Skeletal muscle satellite cell (primary cell): ENCODE data around the gene SSNA1.

Source experiments
- H3K27me3 ChIP-seq: 2 replicates; pipeline ENCODE4 v1.7.0; 2013; ENCODE audit warnings: low read length; ENCODE audit not compliant: control insufficient read depth, insufficient read depth
- H3K36me3 ChIP-seq: 2 replicates; pipeline ENCODE4 v1.7.0; 2013; ENCODE audit warnings: mild to moderate bottlenecking, control low read depth, low read length; ENCODE audit not compliant: insufficient read depth
- H3K4me1 ChIP-seq: 2 replicates; pipeline ENCODE4 v1.7.0; 2013; ENCODE audit warnings: low read length; ENCODE audit not compliant: control insufficient read depth, insufficient read depth
- H3K4me2 ChIP-seq: 2 replicates; pipeline ENCODE4 v1.7.0; 2013; ENCODE audit warnings: mild to moderate bottlenecking, low read length
- H3K4me3 ChIP-seq: 2 replicates; pipeline ENCODE4 v1.7.0; 2013; ENCODE audit warnings: low read length
- H3K9ac ChIP-seq: 2 replicates; pipeline ENCODE4 v1.7.0; 2013; ENCODE audit warnings: mild to moderate bottlenecking, low read depth, low read length, moderate library complexity
- H3K9me3 ChIP-seq: replicated peaks from 2 replicates; pipeline ENCODE4 v1.7.0; 2013; ENCODE audit warnings: mild to moderate bottlenecking, control low read depth, low read length

Gene SSNA1

DNA sequence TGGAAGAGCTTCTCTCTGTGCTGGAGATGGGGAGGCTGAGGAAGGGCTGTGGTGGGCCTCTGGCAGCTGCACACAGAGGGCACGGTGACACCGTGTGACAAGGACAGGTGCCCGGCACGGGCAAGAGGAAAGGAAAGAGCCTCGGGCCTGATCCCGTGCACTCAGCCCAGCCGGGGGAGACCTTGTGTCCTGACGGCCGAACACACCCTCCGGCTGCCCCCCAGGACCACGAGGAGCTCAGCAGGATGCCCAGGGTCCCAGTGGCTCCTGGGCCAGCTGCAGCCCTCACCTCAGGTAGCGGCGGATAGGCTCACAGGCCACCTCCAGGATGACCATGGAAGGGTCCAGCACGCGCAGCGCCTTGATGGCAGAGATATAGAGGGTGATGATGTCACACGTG lies 5.6 kb upstream of the SSNA1 start:
- H3K36me3 ChIP-seq, result peaks cover 65% of the 10 kb centered on the region
- H3K27me3 ChIP-seq, result no peaks in the 10 kb centered on the region
- no peak overlapping the region for H3K4me3 ChIP-seq
- no peaks in the 10 kb centered on the region for H3K9me3 ChIP-seq
- H3K4me2 ChIP-seq, result no peak overlapping the region
- no peak overlapping the region for H3K9ac ChIP-seq
- H3K4me1 ChIP-seq, result peaks cover 15% of the 10 kb centered on the region

DNA sequence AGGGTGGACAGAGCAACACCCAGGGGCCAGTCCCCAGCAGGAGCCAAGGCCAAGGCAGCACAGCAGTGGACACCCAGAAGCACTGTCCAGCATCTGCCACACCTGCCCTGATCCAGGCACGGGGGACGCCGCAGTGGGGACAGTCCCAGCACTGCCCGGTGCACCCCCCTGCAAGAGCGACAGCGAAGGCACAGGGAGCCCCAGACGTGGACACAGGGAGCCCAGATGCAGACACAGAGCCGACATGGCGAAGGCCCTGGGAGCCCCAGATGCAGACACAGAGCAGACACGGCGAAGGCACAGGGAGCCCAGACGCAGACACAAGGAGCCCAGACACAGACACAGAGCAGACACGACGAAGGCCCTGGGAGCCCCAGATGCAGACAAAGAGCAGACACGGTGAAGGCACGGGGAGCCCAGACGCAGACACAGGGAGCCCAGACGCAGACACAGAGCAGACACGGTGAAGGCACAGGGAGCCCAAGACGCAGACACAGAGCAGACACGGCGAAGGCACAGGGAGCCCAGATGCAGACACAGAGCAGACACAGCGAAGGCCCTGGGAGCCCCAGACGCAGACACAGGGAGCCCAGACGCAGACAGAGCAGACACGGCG lies 4.4 kb upstream of the SSNA1 start:
- H3K27me3 ChIP-seq, result no peaks in the 10 kb centered on the region
- no peak overlapping the region for H3K9ac ChIP-seq
- H3K4me1 ChIP-seq, result peaks cover 15% of the 10 kb centered on the region
- H3K4me2 ChIP-seq, result no peak overlapping the region
- peaks cover 54% of the 10 kb centered on the region for H3K36me3 ChIP-seq
- H3K9me3 ChIP-seq, result no peaks in the 10 kb centered on the region
- no peak overlapping the region for H3K4me3 ChIP-seq

DNA sequence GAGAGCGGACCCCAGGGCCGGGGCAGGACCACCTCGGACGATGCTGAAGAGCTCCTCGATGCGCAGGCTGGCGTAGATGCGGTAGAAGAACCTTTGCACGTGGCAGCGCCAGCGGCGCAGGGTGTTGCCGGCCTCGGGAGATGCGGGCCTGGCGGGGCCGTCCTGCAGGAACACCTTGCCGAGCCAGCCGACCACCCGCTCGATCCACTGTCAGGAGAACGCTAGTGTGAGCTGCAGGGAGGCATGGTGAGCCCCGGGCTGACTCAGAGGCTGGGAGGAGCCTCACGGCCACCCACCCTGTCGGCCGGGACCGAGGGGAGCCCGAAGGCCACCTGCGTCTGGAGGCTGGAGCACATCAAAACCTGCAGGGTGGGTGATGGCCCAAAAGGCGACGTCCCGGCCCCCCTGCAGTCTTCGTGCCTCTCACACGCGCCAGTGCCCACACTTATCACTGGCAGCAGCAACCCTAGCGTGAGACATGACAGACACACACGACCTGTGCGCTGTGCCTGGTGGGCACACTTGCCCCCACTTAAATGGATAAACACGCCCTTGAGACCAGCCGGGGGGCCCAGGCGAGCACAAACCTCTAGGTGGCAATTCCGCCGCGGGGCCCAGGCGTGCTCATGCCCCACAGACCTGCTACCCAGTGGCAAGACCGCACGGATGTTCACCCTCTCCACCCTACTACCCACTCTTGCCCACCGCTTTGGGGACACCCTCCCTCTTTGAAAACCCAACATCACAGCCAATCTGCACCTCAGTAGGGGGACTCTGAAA lies 3.4 kb upstream of the SSNA1 start:
- H3K4me2 ChIP-seq, result no peak overlapping the region
- H3K4me3 ChIP-seq, result no peak overlapping the region
- H3K27me3 ChIP-seq, result no peaks in the 10 kb centered on the region
- H3K4me1 ChIP-seq, result peaks cover 23% of the 10 kb centered on the region
- no peak overlapping the region for H3K9ac ChIP-seq
- H3K9me3 ChIP-seq, result no peaks in the 10 kb centered on the region
- H3K36me3 ChIP-seq, result peaks cover 48% of the 10 kb centered on the region

DNA sequence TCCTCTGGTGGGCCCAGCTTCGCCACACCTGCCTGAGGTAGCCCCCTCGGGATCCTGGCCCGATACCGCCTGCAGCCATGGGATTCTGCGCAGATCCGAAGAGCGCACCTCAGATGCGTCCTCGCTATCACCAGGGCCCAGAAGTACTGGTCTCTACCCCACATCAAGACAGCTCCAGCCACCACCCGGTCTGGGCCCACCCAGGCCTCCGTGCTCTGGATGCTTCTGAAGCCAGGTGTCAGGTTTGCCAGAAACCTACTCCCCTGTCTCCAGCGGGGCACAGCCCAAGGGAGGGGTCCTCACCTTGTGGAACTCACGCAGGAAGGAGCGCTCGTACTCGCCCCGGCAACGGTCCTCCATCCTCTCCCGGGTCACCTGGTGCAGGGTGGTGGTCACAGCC lies 2.6 kb upstream of the SSNA1 start:
- Histone ChIP-seq H3K4me1 (peaks cover 25% of the 10 kb centered on the region), H3K9ac (no peak overlapping the region)

DNA sequence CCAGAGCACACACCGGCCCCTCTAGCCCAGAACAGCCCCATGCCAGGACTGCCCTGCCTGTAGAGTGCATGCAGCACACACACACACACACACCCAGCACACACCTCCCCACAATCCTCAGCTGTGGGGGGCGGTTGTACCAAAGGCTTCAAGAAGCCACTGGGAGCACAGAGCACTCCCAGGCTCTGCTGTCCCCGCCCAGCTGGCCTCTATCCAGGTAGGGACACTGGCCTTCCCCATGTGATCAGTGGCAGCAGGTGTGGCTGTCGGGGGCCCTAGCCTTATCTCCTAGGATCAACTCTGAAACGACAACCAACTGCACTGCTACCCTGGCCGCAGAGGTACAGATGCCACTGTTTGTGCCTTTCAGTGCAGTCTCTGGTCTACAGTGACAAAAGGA lies 2.1 kb upstream of the SSNA1 start:
- H3K4me3 ChIP-seq, result no peak overlapping the region

More for the DNA sequence above, 2.6 kb upstream of the SSNA1 start:
- H3K36me3 ChIP-seq, result peaks cover 51% of the 10 kb centered on the region
- no peaks in the 10 kb centered on the region for H3K27me3 ChIP-seq
- no peak overlapping the region for H3K4me3 ChIP-seq
- no peak overlapping the region for H3K4me2 ChIP-seq
- H3K9me3 ChIP-seq, result no peaks in the 10 kb centered on the region

DNA sequence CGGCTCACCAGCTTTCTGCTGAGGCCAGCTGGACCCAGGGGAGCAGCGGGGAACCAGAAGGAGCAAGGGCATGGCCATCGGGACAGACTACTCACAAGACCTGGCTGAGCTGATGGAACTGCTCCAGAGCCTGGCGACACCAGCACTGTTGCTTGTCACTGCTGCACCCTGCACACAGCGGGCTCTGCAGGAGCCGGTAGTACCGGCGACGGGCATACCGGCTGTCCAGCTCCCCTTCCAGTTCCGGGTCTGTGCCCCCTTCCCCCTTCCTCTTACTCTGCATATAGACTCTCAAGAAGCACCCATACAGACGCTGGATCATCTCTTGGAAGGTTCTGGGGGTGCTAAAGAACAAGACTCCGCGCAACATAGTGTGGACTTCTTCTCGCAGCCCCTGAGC lies 1.1 kb upstream of the SSNA1 start:
- H3K9me3 ChIP-seq, result no peaks in the 10 kb centered on the region
- peak overlapping the region; percentile 95 for H3K4me3 ChIP-seq
- peaks cover 55% of the 10 kb centered on the region for H3K36me3 ChIP-seq
- peaks cover 25% of the 10 kb centered on the region for H3K4me1 ChIP-seq
- peak overlapping the region; percentile 91 for H3K4me2 ChIP-seq
- peak overlapping the region; percentile 95 for H3K9ac ChIP-seq
- no peaks in the 10 kb centered on the region for H3K27me3 ChIP-seq

More for the DNA sequence above, 2.1 kb upstream of the SSNA1 start:
- H3K4me1 ChIP-seq, result peaks cover 25% of the 10 kb centered on the region
- H3K4me2 ChIP-seq, result peak overlapping the region; percentile 91
- H3K36me3 ChIP-seq, result peaks cover 51% of the 10 kb centered on the region
- no peak overlapping the region for H3K9ac ChIP-seq
- H3K27me3 ChIP-seq, result no peaks in the 10 kb centered on the region
- H3K9me3 ChIP-seq, result no peaks in the 10 kb centered on the region

DNA sequence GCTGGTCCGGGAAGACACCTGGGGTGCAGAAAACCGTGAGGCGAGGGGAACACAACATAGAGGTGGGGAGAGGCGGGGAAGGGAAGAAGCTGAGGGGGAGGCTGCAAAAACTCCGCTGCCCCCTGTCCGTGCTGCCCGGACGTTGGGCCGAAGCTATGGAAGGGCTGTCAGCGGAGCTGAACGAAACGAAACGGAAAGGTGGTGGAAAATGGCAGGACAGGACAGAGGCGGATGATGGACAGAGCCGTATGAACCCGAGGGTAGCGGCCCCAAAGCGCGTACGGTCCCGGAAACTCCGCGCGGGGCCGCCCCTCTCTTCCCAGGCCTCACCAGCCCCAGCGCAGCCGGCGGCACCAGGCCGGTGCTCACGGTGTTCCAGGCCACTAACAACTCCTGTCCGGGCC lies 388 bp upstream of the SSNA1 start:
- Histone ChIP-seq H3K4me1 (peaks cover 25% of the 10 kb centered on the region), H3K36me3 (peaks cover 53% of the 10 kb centered on the region)

DNA sequence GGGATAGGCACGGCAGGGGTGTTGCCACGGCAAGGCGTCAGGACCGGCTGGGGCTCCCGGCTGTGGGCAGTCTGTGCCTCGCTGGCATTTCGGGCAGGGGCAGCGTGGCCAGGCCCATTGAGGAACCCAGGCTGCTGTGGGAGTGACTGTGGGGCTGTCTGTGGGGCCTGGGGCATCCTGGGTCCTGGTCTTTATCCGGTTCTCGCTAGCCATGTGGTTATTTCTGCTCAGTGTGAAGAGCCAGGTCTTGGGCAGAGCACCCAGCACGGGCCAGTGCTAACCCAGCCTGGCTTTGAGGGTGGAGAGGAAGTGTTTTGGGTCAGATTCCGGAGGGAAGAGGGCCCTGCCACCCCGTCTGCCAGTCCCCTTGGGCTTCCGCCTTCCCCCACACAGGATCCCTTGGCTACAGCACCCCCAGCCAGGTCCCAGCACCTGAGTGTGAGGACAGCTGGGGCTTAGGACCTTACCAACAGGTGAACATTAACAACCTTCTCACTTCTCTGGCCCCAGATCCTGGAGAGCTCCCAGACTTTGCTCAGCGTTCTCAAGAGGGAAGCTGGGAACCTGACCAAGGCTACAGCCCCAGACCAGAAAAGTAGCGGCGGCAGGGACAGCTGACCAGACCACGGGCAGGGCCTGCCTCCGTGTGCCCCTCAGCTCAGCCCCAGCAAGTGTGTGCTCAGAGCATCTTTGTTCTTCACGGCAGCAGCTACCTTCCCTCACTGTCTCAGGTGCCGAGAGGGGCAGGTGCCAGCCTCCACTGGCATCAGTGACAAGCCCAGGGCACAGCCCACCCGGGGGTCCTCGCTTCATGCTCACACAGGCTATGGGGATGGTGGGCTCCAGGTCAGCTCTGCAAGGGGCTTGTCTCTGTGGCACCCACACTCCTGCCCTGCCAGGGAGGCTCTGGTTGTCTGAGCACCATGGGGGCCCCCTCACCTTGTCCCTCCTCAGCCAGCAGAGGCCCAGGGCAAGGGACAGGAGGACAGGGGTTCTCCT lies 1.1 kb downstream of the SSNA1 start:
- Histone ChIP-seq H3K36me3 (peaks cover 38% of the 10 kb centered on the region), H3K27me3 (no peaks in the 10 kb centered on the region), H3K4me1 (peaks cover 25% of the 10 kb centered on the region), H3K9me3 (no peaks in the 10 kb centered on the region), H3K9ac (peak overlapping the region; percentile 95), H3K4me3 (peak overlapping the region; percentile 95), H3K4me2 (peak overlapping the region; percentile 94)

More for the DNA sequence above, 388 bp upstream of the SSNA1 start:
- H3K9me3 ChIP-seq, result no peaks in the 10 kb centered on the region
- H3K4me3 ChIP-seq, result peak overlapping the region; percentile 95
- H3K27me3 ChIP-seq, result no peaks in the 10 kb centered on the region
- peak overlapping the region; percentile 91 for H3K4me2 ChIP-seq
- peak overlapping the region; percentile 95 for H3K9ac ChIP-seq

DNA sequence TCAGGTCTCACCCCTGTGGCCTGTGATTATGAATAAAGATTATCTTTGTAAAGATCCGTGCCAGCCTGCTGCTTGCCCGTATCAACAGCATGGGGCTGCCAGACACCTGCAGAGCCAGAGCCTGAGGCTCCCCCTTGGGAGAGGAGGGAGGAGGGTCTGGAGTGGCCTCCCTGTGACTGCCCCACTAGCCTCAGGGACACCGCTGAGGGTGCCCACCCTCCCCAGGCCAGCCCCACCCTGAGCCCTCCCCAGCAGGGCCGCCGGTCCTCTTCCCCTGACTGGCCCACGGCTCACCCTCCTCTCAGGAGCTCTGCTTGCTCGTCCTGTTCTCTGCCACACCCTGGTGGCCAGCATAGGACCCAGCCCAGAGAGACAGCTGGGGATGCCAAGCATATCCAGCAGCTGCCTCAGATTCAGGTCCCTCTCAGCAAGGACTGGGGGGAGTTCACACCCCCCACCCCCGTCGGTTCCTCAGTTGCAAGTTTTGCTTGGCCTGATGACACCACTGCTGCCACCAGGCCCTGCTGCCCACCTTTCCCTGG lies 1.9 kb downstream of the SSNA1 start:
- H3K4me3 ChIP-seq, result peak overlapping the region; percentile 95
- H3K27me3 ChIP-seq, result no peaks in the 10 kb centered on the region
- peaks cover 35% of the 10 kb centered on the region for H3K36me3 ChIP-seq
- H3K9me3 ChIP-seq, result no peaks in the 10 kb centered on the region
- peaks cover 25% of the 10 kb centered on the region for H3K4me1 ChIP-seq
- H3K4me2 ChIP-seq, result peak overlapping the region; percentile 94
- peak overlapping the region; percentile 95 for H3K9ac ChIP-seq

DNA sequence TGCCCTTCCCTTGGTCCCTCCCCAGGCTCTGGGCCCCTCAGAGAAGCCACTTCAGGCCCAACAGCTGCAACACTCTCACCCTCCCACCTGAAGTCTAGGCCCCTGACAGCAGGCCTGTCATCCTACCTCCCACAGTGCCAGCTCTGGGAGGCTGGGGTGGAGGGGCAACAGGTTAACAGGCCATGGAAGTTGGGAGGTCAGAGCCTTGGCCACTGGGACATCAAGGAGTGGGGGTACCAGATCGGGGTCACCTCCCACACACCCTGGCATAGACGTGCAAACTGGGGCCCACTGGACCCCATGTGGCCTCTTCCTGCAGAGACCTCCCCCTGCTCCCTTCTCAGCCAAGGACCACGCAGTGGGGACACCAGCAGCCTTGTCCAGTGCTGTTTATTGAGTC lies 2.8 kb downstream of the SSNA1 start:
- no peak overlapping the region for H3K4me2 ChIP-seq
- H3K27me3 ChIP-seq, result no peaks in the 10 kb centered on the region
- no peaks in the 10 kb centered on the region for H3K9me3 ChIP-seq
- no peak overlapping the region for H3K9ac ChIP-seq
- H3K36me3 ChIP-seq, result peaks cover 27% of the 10 kb centered on the region
- H3K4me3 ChIP-seq, result no peak overlapping the region
- peaks cover 25% of the 10 kb centered on the region for H3K4me1 ChIP-seq
